HCT116 (cell line): ENCODE data around the gene GARIN5A. TPM values are rescaled to one million over a fixed set of nuclear protein-coding genes. Genes with fewer than 3 reads are reported as not detected.

ENCODE experiments used
- ATAC-seq: fragments of 200-7000 bp; cut with Tn5 transposase; 2 replicates; pipeline ENCODE4 v1.9.1; 2020; ENCODE audit warnings: mild to moderate bottlenecking, moderate library complexity
- BruUV-seq: library from RNA; stranded (reverse); fragments of 400-500 nt; replicated peaks from 2 replicates; lab custom pipeline; 2021; lab: Mats Ljungman, UMichigan
- CTCF ChIA-PET: fragments of 300-600 bp; sonication (Branson Sonifier 250); formaldehyde crosslinking; loops from one replicate; lab custom pipeline; 2021; ENCODE audit warnings: antibody characterized with exemption; lab: Charles Lee
- POLR2A ChIA-PET: fragments of 300-600, 350-600 bp; sonication (Branson Sonifier 250); formaldehyde crosslinking; loops from one replicate; lab custom pipeline; 2021; ENCODE audit warnings: antibody characterized with exemption; lab: Charles Lee
- RAD21 ChIA-PET, 2 experiments: fragments of 300-600 bp; sonication (Branson Sonifier 250); formaldehyde crosslinking; loops; one replicate each; lab custom pipeline; 2023; ENCODE audit warnings: low total read pairs in 2 of 2; ENCODE audit not compliant: uncharacterized antibody in 2 of 2, unreplicated experiment in 2 of 2, low non-redundant PET in 1 of 2; lab: Charles Lee
- DNase-seq: peaks from one replicate; pipeline ENCODE4 v3.0.0-alpha.2; 2010; ENCODE audit warnings: low read depth, low spot score
- H2AFZ ChIP-seq: fragments of 200-600 bp; shearing (Covaris generic), sonication (generic); 2 replicates; pipeline ENCODE4 v1.6.1; 2017; ENCODE audit warnings: low read depth, mixed run types, mixed read lengths, antibody characterized with exemption, low read length; ENCODE audit not compliant: poor library complexity, severe bottlenecking
- H3K27ac ChIP-seq: 2 replicates; pipeline ENCODE4 v1.5.1; 2012; ENCODE audit warnings: low read depth, low read length
- H3K27me3 ChIP-seq: fragments of 200-600 bp; sonication (generic); 2 replicates; pipeline ENCODE4 v1.6.1; 2016; ENCODE audit warnings: mixed run types, low read length, mixed read lengths; ENCODE audit not compliant: insufficient read depth
- H3K36me3 ChIP-seq, 2 experiments: fragments of 200-500 bp in 1 of 2; fragments of 200-600 bp in 1 of 2; sonication (Bioruptor generic) in 1 of 2; sonication (generic) in 1 of 2; 2 replicates each; pipeline versions ENCODE4 v1.5.1 to v1.6.1; 2014 to 2016; ENCODE audit warnings: low read length in 2 of 2, inconsistent platforms in 1 of 2, mixed read lengths in 1 of 2, mixed run types in 1 of 2; ENCODE audit not compliant: insufficient read depth in 2 of 2, control insufficient read depth in 1 of 2
- H3K4me1 ChIP-seq, 2 experiments: fragments of 200-600 bp in 1 of 2; sonication (generic) in 1 of 2; 2 replicates each; pipeline versions ENCODE4 v1.5.1 to v1.6.1; 2012 to 2017; ENCODE audit warnings: low read length in 2 of 2, inconsistent platforms in 1 of 2, mild to moderate bottlenecking in 1 of 2, mixed read lengths in 1 of 2, mixed run types in 1 of 2, moderate library complexity in 1 of 2; ENCODE audit not compliant: insufficient read depth in 2 of 2, control insufficient read depth in 1 of 2
- H3K4me2 ChIP-seq: fragments of 200-600 bp; sonication (generic); 2 replicates; pipeline ENCODE4 v1.6.1; 2017; ENCODE audit warnings: mixed run types, low read length, mixed read lengths
- H3K4me3 ChIP-seq, 2 experiments: fragments of 200-600 bp in 1 of 2; sonication (generic) in 1 of 2; replicated peaks in 1 of 2; 2 replicates each; pipeline ENCODE4 v1.5.1; 2011 to 2016; ENCODE audit warnings: low read length in 2 of 2, control low read depth in 1 of 2, low read depth in 1 of 2, mild to moderate bottlenecking in 1 of 2, mixed read lengths in 1 of 2, mixed run types in 1 of 2
- H3K79me2 ChIP-seq: fragments of 200-600 bp; sonication (generic); 2 replicates; pipeline ENCODE4 v1.6.1; 2017; ENCODE audit warnings: mild to moderate bottlenecking, mixed run types, low read length, moderate library complexity, mixed read lengths; ENCODE audit not compliant: insufficient read depth
- H3K9ac ChIP-seq: fragments of 200-600 bp; sonication (generic); 2 replicates; pipeline ENCODE4 v1.6.1; 2016; ENCODE audit warnings: low read length, mixed read lengths
- H3K9me2 ChIP-seq: fragments of 200-600 bp; sonication (generic), shearing (Covaris generic); 2 replicates; pipeline ENCODE4 v1.6.1; 2017; ENCODE audit warnings: mixed run types, mild to moderate bottlenecking, moderate library complexity; ENCODE audit not compliant: insufficient read depth
- H3K9me3 ChIP-seq, 2 experiments: fragments of 200-500 bp in 1 of 2; fragments of 200-600 bp in 1 of 2; sonication (Bioruptor generic) in 1 of 2; sonication (generic) in 1 of 2; 2 replicates each; pipeline ENCODE4 v1.6.1; 2014 to 2017; ENCODE audit warnings: low read length in 2 of 2, mixed read lengths in 2 of 2, inconsistent platforms in 1 of 2, low read depth in 1 of 2, mild to moderate bottlenecking in 1 of 2, mixed run types in 1 of 2, moderate library complexity in 1 of 2; ENCODE audit not compliant: control insufficient read depth in 1 of 2, insufficient read depth in 1 of 2
- H4K20me1 ChIP-seq: fragments of 200-600 bp; sonication (generic), shearing (Covaris generic); 2 replicates; pipeline ENCODE4 v1.6.1; 2017; ENCODE audit warnings: mixed run types, mild to moderate bottlenecking, moderate library complexity; ENCODE audit not compliant: insufficient read depth
- CBX3 ChIP-seq: IDR thresholded peaks from 2 replicates; pipeline ENCODE4 v1.6.1; 2012; ENCODE audit warnings: low read depth
- EZH2 ChIP-seq: fragments of 200-600 bp; sonication (generic); IDR thresholded peaks from 2 replicates; pipeline ENCODE4 v1.6.1; 2017; ENCODE audit warnings: antibody characterized with exemption, mixed run types
- FOSL1 ChIP-seq: IDR thresholded peaks from 2 replicates; pipeline ENCODE4 v1.6.1; 2012; ENCODE audit warnings: low read depth
- SRF ChIP-seq: IDR thresholded peaks from 2 replicates; pipeline ENCODE4 v1.6.1; 2012; ENCODE audit warnings: low read depth
- intact Hi-C: fragments of 100-400 bp; cut with micrococcal nuclease; formaldehyde crosslinking; loops from 2 replicates; pipeline ENCODE4 v1.10.0; 2022
- total RNA-seq: library from RNA; stranded (reverse); gene quantifications from one replicate; pipeline ENCODE4 v1.2.1, GENCODE V29; 2021; ENCODE audit not compliant: unreplicated experiment
- TF ChIP-seq, protein P1 (sequence below): IDR thresholded peaks from 2 replicates; pipeline ENCODE4 v1.6.1; 2012
- TF ChIP-seq, protein P2 (sequence below): IDR thresholded peaks from 2 replicates; pipeline ENCODE4 v1.6.1; 2012; ENCODE audit warnings: low read depth

The GARIN5A gene
- total RNA-seq, 1 experiment from 2014 or later = 12.2 TPM

DNA sequence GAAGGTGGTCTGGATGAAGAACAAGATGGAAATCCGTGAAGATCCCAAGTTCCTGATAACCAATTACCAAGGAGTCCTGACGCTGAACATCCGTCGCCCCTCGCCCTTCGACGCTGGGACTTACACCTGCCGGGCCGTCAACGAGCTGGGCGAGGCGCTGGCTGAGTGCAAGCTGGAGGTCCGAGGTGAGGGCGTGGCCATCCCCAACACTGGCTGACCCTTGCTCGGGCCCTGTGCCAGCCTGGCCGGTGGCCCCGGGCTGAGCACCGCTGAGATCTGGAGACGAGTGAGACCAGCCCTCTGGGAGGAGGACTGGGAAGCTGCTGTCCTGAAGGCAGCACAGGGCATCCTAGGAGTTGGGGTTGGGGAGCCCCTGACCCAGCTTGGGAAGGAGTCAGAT, 12.3 kb downstream of the GARIN5A start:
- ChIA-PET RAD21 (no interaction called here), CTCF (no interaction called here), POLR2A (no interaction called here)
- Histone ChIP-seq H3K9me3 (no peaks in the 10 kb centered on the region), H4K20me1 (no peaks in the 10 kb centered on the region), H3K36me3 (no peaks in the 10 kb centered on the region), H3K4me1 (peaks cover 19 to 47% of the 10 kb centered on the region in 2 experiments), H3K27me3 (no peaks in the 10 kb centered on the region), H3K79me2 (no peaks in the 10 kb centered on the region), H3K4me2 (no peak overlapping the region), H3K9ac (no peak overlapping the region), H2AFZ (no peak overlapping the region), H3K9me2 (no peaks in the 10 kb centered on the region), H3K4me3 (no peak overlapping the region), H3K27ac (no peak overlapping the region)
- intact Hi-C loops = no loop called here
- ATAC-seq = no peak
- BruUV-seq = no TSS peak
- no peak for DNase-seq
- TF ChIP-seq, protein P1, sequence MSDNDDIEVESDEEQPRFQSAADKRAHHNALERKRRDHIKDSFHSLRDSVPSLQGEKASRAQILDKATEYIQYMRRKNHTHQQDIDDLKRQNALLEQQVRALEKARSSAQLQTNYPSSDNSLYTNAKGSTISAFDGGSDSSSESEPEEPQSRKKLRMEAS = no peak
- no peak for TF ChIP-seq FOSL1
- TF ChIP-seq CBX3 = no peak
- no peak for TF ChIP-seq EZH2

DNA sequence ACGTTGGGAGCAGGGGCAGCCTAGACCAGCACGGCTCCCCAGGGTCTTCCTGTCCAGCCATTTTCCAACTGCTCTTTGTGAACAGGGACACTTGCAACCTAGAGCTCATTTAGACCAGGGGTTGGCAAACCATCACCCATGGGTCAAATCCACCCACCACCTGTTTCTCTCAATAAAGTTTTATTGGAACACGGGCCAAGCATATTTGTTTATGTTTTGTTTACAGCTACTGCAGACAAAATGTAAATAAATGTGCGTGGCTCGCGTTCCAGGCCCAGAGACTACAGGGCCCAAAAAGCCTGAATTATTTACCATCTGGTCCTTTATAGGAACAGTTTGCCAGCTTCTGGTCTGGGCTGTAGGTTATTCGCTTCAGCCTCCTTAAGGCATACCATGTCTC, 13.7 kb downstream of the GARIN5A start:
- H3K4me1 ChIP-seq = peaks cover 19 to 47% of the 10 kb centered on the region in 2 experiments

More for the DNA sequence above, 13.7 kb downstream of the GARIN5A start:
- no peak overlapping the region for H3K4me3 ChIP-seq
- H3K9me2 ChIP-seq = no peaks in the 10 kb centered on the region
- ChIA-PET POLR2A (no interaction called here), CTCF (interaction anchor here (1.5 kb wide), 1 partner anchor 94 kb away, joined by 7 read pairs; no protein-coding TSS in a partner anchor), RAD21 (no interaction called here)
- no peak overlapping the region for H2AFZ ChIP-seq
- ATAC-seq (no peak), DNase-seq (no peak)
- no TSS peak for BruUV-seq
- H3K36me3 ChIP-seq = no peaks in the 10 kb centered on the region
- H3K9ac ChIP-seq = no peak overlapping the region
- intact Hi-C loops = no loop called here
- no peaks in the 10 kb centered on the region for H3K9me3 ChIP-seq
- no peak overlapping the region for H3K4me2 ChIP-seq
- H3K27ac ChIP-seq = no peak overlapping the region
- H4K20me1 ChIP-seq = no peaks in the 10 kb centered on the region
- no peaks in the 10 kb centered on the region for H3K27me3 ChIP-seq
- TF ChIP-seq, protein P2, sequence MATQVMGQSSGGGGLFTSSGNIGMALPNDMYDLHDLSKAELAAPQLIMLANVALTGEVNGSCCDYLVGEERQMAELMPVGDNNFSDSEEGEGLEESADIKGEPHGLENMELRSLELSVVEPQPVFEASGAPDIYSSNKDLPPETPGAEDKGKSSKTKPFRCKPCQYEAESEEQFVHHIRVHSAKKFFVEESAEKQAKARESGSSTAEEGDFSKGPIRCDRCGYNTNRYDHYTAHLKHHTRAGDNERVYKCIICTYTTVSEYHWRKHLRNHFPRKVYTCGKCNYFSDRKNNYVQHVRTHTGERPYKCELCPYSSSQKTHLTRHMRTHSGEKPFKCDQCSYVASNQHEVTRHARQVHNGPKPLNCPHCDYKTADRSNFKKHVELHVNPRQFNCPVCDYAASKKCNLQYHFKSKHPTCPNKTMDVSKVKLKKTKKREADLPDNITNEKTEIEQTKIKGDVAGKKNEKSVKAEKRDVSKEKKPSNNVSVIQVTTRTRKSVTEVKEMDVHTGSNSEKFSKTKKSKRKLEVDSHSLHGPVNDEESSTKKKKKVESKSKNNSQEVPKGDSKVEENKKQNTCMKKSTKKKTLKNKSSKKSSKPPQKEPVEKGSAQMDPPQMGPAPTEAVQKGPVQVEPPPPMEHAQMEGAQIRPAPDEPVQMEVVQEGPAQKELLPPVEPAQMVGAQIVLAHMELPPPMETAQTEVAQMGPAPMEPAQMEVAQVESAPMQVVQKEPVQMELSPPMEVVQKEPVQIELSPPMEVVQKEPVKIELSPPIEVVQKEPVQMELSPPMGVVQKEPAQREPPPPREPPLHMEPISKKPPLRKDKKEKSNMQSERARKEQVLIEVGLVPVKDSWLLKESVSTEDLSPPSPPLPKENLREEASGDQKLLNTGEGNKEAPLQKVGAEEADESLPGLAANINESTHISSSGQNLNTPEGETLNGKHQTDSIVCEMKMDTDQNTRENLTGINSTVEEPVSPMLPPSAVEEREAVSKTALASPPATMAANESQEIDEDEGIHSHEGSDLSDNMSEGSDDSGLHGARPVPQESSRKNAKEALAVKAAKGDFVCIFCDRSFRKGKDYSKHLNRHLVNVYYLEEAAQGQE = no peak
- no peak for TF ChIP-seq FOSL1
- no peak for TF ChIP-seq EZH2
- TF ChIP-seq SRF = no peak
- no peaks in the 10 kb centered on the region for H3K79me2 ChIP-seq
